Mesendoderm (in vitro differentiated cells): ENCODE data around the gene ATXN7L1.
A peak's percentile ranks its signal among the peaks of the same experiment; 100 is the strongest.

Source experiments
- DNase-seq: peaks from one replicate; pipeline ENCODE4 v3.0.0; 2013
- H2AK5ac ChIP-seq: 2 replicates; pipeline ENCODE4 v1.6.1; 2013; ENCODE audit warnings: low read length, inconsistent platforms
- H2BK120ac ChIP-seq: 2 replicates; pipeline ENCODE4 v1.6.1; 2013; ENCODE audit warnings: low read depth, mild to moderate bottlenecking, low read length, moderate library complexity, mixed read lengths
- H2BK15ac ChIP-seq: replicated peaks from 2 replicates; pipeline ENCODE4 v1.6.1; 2013; ENCODE audit warnings: low read depth, mild to moderate bottlenecking, moderate library complexity
- H2BK5ac ChIP-seq: 2 replicates; pipeline ENCODE4 v1.6.1; 2013; ENCODE audit warnings: low read length, inconsistent platforms
- H3K18ac ChIP-seq: 2 replicates; pipeline ENCODE4 v1.6.1; 2013; ENCODE audit warnings: mild to moderate bottlenecking, low read length, mixed read lengths
- H3K23ac ChIP-seq: one replicate; pipeline ENCODE4 v1.6.1; 2013; ENCODE audit warnings: low read length
- H3K27ac ChIP-seq: 2 replicates; pipeline ENCODE4 v1.5.1; 2013; ENCODE audit warnings: low read depth, mild to moderate bottlenecking, inconsistent platforms, low read length, moderate library complexity
- H3K27me3 ChIP-seq: 2 replicates; pipeline ENCODE4 v1.6.1; 2013; ENCODE audit warnings: low read length, control low read depth, mild to moderate bottlenecking, inconsistent platforms; ENCODE audit not compliant: insufficient read depth, poor library complexity
- H3K36me3 ChIP-seq: 2 replicates; pipeline ENCODE4 v1.6.1; 2013; ENCODE audit warnings: low read length, inconsistent platforms; ENCODE audit not compliant: control insufficient read depth, insufficient read depth
- H3K4ac ChIP-seq: one replicate; pipeline ENCODE4 v1.6.1; 2013; ENCODE audit warnings: low read depth, mild to moderate bottlenecking, low read length, moderate library complexity
- H3K4me1 ChIP-seq: 2 replicates; pipeline ENCODE4 v1.6.1; 2013; ENCODE audit warnings: low read depth, low read length, inconsistent platforms; ENCODE audit not compliant: control insufficient read depth
- H3K4me2 ChIP-seq: 2 replicates; pipeline ENCODE4 v1.6.1; 2013; ENCODE audit warnings: low read length
- H3K4me3 ChIP-seq: 2 replicates; pipeline ENCODE4 v1.5.1; 2013; ENCODE audit warnings: mild to moderate bottlenecking, low read length
- H3K56ac ChIP-seq: one replicate; pipeline ENCODE4 v1.6.1; 2013; ENCODE audit warnings: low read length
- H3K79me1 ChIP-seq: 2 replicates; pipeline ENCODE4 v1.6.1; 2013; ENCODE audit warnings: low read length, inconsistent platforms
- H3K79me2 ChIP-seq: 2 replicates; pipeline ENCODE4 v1.6.1; 2013; ENCODE audit warnings: mild to moderate bottlenecking, low read length; ENCODE audit not compliant: control insufficient read depth, insufficient read depth
- H3K9ac ChIP-seq: 2 replicates; pipeline ENCODE4 v1.6.1; 2013; ENCODE audit warnings: low read length, inconsistent platforms
- H4K5ac ChIP-seq: one replicate; pipeline ENCODE4 v1.6.1; 2013; ENCODE audit warnings: low read length
- H4K8ac ChIP-seq: one replicate; pipeline ENCODE4 v1.6.1; 2013; ENCODE audit warnings: low read depth, mild to moderate bottlenecking, control low read depth, low read length, moderate library complexity
- WGBS: extraction: QIAGEN DNeasy Blood & Tissue Kit; methylation state at CpG from one replicate; pipeline ENCODE4 v1.1.7; 2013; ENCODE audit warnings: low lambda C conversion rate, missing lambda C conversion rate; ENCODE audit not compliant: insufficient coverage; ENCODE audit errors: extremely low coverage; 5-methylcytosine and 5-hydroxymethylcytosine counted together

ATXN7L1 gene

DNA sequence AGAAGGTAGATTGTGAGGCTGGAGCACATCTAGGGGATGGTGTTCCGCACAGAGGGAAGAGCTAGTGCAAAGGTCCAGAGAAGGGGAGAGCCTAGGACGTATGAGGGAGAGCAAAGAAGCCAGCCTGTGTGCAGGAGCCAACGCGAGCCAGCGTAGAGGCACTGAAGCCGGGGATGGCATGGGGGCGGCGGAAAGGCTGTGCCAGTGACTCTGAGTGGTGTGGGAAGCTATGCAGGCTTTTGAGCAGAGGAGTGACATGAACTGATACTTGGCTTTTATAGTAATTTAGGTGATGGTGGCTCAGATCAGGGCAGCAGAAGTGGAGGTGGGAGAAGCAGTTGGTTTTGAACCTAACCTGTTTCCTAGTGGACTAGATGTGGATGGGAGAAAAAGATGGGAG lies 65.8 kb downstream of the ATXN7L1 start:
- peaks cover 11% of the 10 kb centered on the region for H3K79me1 ChIP-seq
- no peak overlapping the region for H2BK15ac ChIP-seq
- no peaks in the 10 kb centered on the region for H3K36me3 ChIP-seq
- no peak overlapping the region for H3K23ac ChIP-seq
- H3K4me3 ChIP-seq = no peak overlapping the region
- H3K4me1 ChIP-seq = peaks cover 10% of the 10 kb centered on the region
- H4K8ac ChIP-seq = no peak overlapping the region
- no peak overlapping the region for H3K56ac ChIP-seq
- H2BK120ac ChIP-seq = no peak overlapping the region
- H2AK5ac ChIP-seq = no peak overlapping the region
- no peak overlapping the region for H3K27ac ChIP-seq
- H4K5ac ChIP-seq = no peak overlapping the region
- no peak for DNase-seq
- H3K27me3 ChIP-seq = no peaks in the 10 kb centered on the region
- no peak overlapping the region for H3K4ac ChIP-seq
- no peak overlapping the region for H3K4me2 ChIP-seq
- no peak overlapping the region for H3K18ac ChIP-seq
- H2BK5ac ChIP-seq = no peak overlapping the region
- H3K79me2 ChIP-seq = no peaks in the 10 kb centered on the region
- WGBS = no CpG with 5 or more reads among the region's 8 CpGs
- no peak overlapping the region for H3K9ac ChIP-seq

DNA sequence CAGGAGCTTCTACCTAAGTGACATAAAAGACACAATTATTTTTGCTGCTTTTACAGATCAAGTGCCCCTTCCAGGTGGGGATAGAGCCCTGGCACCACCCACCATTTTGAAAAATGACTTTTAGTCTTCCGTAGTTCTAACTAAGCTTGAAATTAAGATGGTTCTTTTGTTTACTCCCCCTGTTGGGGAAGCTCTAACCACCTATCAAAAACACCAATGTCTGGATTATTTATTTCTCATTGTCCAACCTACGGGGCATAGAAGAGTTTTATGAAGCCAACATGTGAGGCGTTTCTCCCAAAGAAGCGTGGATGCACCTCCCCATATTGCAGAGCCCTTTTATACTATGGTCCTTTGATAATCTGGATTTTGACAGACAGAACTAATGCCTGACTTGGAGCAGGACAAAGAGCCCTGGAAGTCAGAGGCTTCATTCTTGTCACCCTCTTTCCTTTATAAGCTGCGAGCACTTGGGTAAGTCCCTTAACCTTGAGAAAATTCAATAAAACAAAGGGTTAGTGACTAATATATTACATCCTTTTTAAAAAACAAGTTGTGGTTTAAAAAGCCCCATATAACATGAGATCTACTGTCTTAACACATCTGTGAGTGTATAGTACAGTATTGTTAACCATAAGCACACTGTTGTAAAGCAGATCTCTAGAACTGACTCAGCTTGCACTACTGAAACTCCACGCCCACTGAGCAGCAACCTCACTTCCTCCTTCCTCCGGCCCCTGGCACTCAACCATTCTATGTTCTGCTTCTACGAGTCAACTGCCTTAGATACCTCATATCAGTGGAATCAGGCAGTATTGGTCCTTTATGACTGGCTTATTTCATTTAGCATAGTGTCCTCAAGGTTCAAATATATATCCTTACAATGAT lies 67.5 kb downstream of the ATXN7L1 start:
- H3K36me3 ChIP-seq = no peaks in the 10 kb centered on the region
- WGBS = no CpG with 5 or more reads among the region's 8 CpGs

DNA sequence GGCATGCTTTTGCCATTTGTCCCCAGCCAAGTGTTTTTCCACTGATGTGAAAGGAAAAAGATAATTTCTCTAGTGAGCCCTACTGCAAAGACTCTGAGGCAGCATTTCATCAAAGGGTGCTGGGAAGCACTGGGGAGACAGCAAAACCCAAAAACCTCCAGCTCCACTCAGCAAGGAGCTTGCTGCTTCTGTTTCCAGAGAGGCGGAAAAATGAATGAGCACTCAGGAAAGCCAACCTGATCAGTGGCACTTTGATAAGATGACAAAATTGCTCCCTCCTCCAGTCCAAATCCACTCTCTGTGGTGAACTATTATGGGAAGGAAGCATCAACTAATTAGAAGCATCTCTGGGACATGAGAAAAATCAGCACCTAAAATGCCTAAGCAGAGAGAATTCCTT lies 68.2 kb downstream of the ATXN7L1 start:
- Histone ChIP-seq H3K79me1 (peaks cover 13% of the 10 kb centered on the region), H3K36me3 (no peaks in the 10 kb centered on the region), H2AK5ac (no peak overlapping the region), H2BK120ac (no peak overlapping the region), H4K5ac (no peak overlapping the region), H3K9ac (no peak overlapping the region), H3K4me3 (no peak overlapping the region), H3K18ac (no peak overlapping the region), H3K27ac (no peak overlapping the region), H3K4me1 (peaks cover 23% of the 10 kb centered on the region), H3K79me2 (no peaks in the 10 kb centered on the region), H3K27me3 (no peaks in the 10 kb centered on the region), H2BK5ac (no peak overlapping the region), H3K4me2 (no peak overlapping the region), H3K56ac (peak overlapping the region; percentile 54), H2BK15ac (no peak overlapping the region), H4K8ac (no peak overlapping the region), H3K4ac (no peak overlapping the region), H3K23ac (no peak overlapping the region)
- no peak for DNase-seq
- no CpG with 5 or more reads among the region's 1 CpG for WGBS

More for the DNA sequence above, 67.5 kb downstream of the ATXN7L1 start:
- no peak overlapping the region for H3K18ac ChIP-seq
- H2BK120ac ChIP-seq = no peak overlapping the region
- peaks cover 21% of the 10 kb centered on the region for H3K4me1 ChIP-seq
- H3K27ac ChIP-seq = no peak overlapping the region
- no peak overlapping the region for H3K4me2 ChIP-seq
- no peak overlapping the region for H4K8ac ChIP-seq
- no peak overlapping the region for H2BK15ac ChIP-seq
- H3K4me3 ChIP-seq = no peak overlapping the region
- H4K5ac ChIP-seq = no peak overlapping the region
- no peak overlapping the region for H3K4ac ChIP-seq
- DNase-seq = no peak
- H3K9ac ChIP-seq = no peak overlapping the region
- H2BK5ac ChIP-seq = no peak overlapping the region
- H3K23ac ChIP-seq = no peak overlapping the region
- no peaks in the 10 kb centered on the region for H3K27me3 ChIP-seq
- H3K79me2 ChIP-seq = no peaks in the 10 kb centered on the region
- no peak overlapping the region for H3K56ac ChIP-seq
- no peak overlapping the region for H2AK5ac ChIP-seq
- H3K79me1 ChIP-seq = peaks cover 11% of the 10 kb centered on the region

DNA sequence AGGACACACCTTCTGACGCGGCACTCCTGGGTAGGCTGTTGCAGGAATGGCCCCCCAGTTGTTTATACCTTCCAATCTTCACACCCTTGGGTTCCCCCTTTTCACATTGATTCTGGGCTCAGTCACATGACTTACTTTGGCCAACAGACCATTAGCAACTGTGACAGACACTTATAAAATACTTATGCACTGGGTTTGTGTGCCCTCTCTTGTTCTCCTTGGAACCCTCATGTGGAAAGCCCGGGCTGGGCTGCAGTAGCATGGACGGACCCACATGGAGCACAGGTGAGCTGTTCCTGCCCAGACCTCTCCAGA lies 69.0 kb downstream of the ATXN7L1 start:
- WGBS = no CpG with 5 or more reads among the region's 4 CpGs

DNA sequence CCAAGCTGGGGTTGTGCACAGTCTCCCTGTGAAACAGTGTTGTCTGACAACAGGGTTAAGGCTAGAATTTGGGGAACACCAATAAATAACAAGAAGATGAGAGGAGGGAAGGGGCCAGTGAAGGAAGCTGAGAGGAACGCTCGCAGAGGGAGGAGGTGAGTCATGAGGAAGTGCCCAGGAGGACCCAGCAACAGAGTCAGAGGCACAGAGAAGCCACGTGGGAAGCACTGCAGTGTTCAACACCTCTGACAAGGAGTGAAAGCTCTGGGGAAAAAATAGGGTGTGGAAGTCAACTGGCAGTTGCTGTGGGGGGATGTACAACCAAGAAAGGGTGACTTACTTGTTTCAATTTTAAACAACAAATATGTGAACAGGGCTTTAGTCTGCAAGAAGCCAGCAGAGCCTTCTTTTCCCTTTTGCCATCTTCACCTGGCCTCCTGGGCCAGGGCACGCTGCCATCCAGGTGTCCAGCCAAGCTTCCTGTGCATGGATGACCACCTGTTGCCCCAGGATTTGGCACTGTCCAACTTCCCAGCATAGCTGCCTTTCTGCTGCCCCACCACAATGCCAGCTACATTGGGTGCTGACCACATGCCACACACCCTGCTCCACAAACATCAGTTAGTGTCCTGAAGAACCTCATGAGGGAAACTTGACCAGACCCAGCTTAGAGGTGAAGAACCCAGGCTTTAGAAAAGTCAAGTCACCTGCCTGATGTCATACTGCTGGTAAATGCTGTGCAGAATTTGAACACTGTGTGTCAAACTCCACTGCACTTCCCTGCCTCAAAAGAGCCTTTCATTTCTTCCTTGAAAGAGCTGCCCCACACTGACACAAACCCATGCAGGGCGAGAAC lies 69.6 kb downstream of the ATXN7L1 start:
- WGBS = no CpG with 5 or more reads among the region's 5 CpGs
- Histone ChIP-seq H3K4me2 (no peak overlapping the region), H3K36me3 (no peaks in the 10 kb centered on the region), H3K27me3 (no peaks in the 10 kb centered on the region), H3K18ac (no peak overlapping the region), H3K4me3 (no peak overlapping the region), H3K4ac (peak overlapping the region; percentile 22), H3K9ac (peak overlapping the region; percentile 56), H2AK5ac (peak overlapping the region; percentile 95), H2BK120ac (no peak overlapping the region), H4K5ac (no peak overlapping the region), H3K27ac (no peak overlapping the region), H3K79me2 (no peaks in the 10 kb centered on the region), H3K56ac (peak overlapping the region; percentile 79), H2BK5ac (peak overlapping the region; percentile 84), H3K79me1 (peaks cover 12% of the 10 kb centered on the region), H3K23ac (no peak overlapping the region), H2BK15ac (no peak overlapping the region), H3K4me1 (peaks cover 23% of the 10 kb centered on the region), H4K8ac (no peak overlapping the region)
- DNase-seq = no peak

More for the DNA sequence above, 69.0 kb downstream of the ATXN7L1 start:
- no peak for DNase-seq
- no peaks in the 10 kb centered on the region for H3K36me3 ChIP-seq
- no peak overlapping the region for H2BK5ac ChIP-seq
- H3K9ac ChIP-seq = no peak overlapping the region
- peaks cover 23% of the 10 kb centered on the region for H3K4me1 ChIP-seq
- H3K79me2 ChIP-seq = no peaks in the 10 kb centered on the region
- no peaks in the 10 kb centered on the region for H3K27me3 ChIP-seq
- H4K5ac ChIP-seq = no peak overlapping the region
- peak overlapping the region; percentile 54 for H3K56ac ChIP-seq
- H3K4me3 ChIP-seq = no peak overlapping the region
- H3K23ac ChIP-seq = peak overlapping the region; percentile 59
- H2BK15ac ChIP-seq = no peak overlapping the region
- H3K4me2 ChIP-seq = no peak overlapping the region
- H4K8ac ChIP-seq = no peak overlapping the region
- H3K27ac ChIP-seq = no peak overlapping the region
- H3K4ac ChIP-seq = no peak overlapping the region
- peaks cover 13% of the 10 kb centered on the region for H3K79me1 ChIP-seq
- H3K18ac ChIP-seq = no peak overlapping the region
- no peak overlapping the region for H2AK5ac ChIP-seq
- no peak overlapping the region for H2BK120ac ChIP-seq
